GM19328 (cell line): ENCODE measurements around the gene ACSF3.

ENCODE experiments used
- ATAC-seq: cut with Tn5 transposase; IDR thresholded peaks from one replicate; pipeline ENCODE4 v1.9.1; 2021; ENCODE audit warnings: mild to moderate bottlenecking, moderate library complexity; ENCODE audit not compliant: unreplicated experiment

The ACSF3 gene

DNA sequence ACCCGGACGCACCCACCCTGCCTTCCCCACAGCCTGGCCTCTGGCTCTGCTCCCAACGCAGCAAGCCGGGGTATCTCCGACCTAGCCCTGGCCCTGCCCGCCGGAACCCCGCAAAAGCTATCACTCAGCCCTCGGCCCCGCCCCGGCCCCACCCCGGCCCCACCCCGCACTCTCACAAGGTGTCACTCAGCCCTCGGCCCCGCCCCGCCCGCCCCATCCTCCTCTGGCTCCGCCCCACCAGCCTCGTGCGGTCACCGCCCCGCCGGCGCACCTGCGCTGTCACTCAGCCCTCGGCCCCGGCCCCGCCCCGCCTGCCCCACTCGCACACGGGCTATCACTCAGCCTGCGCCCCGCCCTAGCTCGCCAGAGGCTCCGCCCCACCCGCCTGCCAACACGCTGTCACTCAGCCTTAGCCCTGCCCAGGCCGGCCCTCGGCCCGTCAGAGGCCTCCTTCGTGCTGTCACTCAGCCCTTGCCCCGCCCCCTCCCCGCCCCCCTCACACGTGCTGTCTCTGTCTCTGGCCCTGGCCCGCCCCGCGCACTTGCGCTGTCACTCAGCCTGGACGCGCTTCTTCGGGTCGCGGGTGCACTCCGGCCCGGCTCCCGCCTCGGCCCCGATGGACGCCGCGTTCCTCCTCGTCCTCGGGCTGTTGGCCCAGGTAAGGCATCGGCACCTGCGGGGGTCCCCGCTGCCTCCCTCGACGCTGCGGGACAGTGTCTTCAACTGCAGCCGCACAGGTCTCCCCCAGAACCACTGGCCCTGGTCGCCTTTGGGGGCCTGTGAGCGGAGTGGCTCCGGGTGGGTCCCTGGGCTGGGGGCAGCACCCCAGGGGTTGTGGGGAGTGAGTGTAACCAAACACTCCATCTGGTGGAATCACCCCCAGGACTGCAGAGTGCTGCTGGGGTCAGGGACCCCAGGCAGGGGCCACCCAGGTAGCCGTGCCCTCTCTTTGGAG lies 77.8 kb downstream of the ACSF3 start, which contains the start of gene CDH15:
CDH15 (plus strand) TSS at position 533 of the 955 bp plus-strand sequence; CDS start at position 617, 84 bp downstream.
- peak; percentile 80 for ATAC-seq

- no peak for ATAC-seq
Measured at GRCh38 chr16:89172171-89172527, 78.5 kb downstream of the ACSF3 start.

DNA sequence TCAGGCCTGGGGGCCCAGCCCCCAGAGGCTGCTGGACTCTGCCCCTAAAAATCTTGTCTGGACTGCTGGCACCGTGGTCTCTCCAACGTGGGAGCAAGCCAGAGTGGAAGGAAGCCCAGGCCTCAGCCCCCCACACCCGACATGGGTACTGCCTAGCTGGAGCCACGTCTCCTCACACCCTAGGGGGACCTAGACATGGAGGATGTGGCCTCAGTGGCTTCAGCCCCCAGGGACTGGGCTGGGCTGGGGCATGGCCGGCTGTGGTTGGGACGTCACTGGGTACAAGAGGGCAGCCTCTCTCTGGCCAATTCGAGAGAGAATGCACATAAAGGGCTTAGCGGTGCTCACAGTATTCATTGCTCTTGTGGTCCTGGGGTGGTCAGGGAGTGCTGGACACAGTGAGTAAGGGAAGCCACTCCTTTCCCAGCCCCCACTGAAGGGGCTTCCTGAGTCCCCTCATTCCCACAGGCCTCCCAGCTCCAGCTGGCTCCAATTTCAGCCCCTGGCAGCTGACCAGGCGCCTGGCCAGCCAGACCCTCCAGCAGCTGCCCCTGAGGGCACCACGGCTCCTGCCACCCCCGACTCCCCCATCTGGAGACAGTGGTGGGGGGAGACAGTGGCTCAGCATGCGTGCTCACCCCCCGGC lies 79.0 kb downstream of the ACSF3 start:
- no peak for ATAC-seq

- ATAC-seq = no peak
Measured at GRCh38 chr16:89173174-89173921, 79.7 kb downstream of the ACSF3 start.

GRCh38 chr16:89174055-89174827 lies 80.6 kb downstream of the ACSF3 start:
- ATAC-seq = no peak

DNA sequence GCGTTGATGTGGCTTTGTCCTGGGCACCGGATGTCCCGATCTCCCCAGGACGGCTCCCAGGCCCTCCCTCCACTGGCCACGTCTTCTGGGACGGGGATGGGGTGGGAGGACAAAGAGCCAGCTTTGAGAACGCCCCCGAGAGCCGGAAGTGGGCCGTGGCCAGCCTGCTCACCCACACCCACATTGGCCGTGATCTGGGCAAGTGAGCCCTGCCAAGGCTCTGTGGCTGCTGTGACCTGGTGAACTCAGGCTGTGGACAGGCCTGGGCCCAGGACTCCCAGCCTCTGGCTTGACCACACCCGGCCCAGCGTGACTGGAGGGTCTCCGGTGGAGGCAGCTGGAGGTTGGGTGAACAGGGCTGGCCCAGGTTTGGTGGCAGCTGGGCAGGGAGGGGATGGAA lies 81.2 kb downstream of the ACSF3 start:
- no peak for ATAC-seq

- ATAC-seq = no peak
Measured at GRCh38 chr16:89175280-89176146, 81.9 kb downstream of the ACSF3 start.

DNA sequence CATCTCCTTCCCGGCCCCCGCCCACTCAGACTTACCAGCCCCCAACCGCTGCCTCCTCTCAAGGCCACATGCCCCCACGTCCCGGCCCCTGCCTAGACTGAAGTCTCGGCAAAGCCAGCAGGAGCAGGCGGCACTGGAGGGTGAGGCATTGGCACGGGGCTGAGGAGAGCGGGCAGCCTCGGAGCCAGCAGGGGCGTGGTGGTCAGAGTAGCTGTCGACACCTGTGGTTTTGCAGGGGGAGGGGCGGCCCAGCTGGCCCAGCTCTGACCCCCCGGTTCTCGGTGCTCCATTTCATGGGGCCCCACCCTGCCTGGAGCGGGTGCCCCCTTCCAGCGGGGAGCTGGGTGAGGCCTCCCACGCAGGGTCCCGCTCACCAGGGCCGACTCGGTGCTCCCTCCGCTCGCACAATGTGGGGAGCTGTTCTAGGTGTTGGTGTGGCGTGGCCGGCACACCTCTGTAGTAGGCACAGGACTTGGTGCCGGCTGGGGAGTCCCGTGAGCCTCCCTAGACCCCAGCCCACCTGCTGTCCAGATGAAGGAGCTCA lies 82.6 kb downstream of the ACSF3 start:
- no peak for ATAC-seq

GRCh38 chr16:89176717-89177116 lies 83.1 kb downstream of the ACSF3 start:
- no peak for ATAC-seq

- ATAC-seq = no peak
Measured at GRCh38 chr16:89177501-89177900, 83.8 kb downstream of the ACSF3 start.

DNA sequence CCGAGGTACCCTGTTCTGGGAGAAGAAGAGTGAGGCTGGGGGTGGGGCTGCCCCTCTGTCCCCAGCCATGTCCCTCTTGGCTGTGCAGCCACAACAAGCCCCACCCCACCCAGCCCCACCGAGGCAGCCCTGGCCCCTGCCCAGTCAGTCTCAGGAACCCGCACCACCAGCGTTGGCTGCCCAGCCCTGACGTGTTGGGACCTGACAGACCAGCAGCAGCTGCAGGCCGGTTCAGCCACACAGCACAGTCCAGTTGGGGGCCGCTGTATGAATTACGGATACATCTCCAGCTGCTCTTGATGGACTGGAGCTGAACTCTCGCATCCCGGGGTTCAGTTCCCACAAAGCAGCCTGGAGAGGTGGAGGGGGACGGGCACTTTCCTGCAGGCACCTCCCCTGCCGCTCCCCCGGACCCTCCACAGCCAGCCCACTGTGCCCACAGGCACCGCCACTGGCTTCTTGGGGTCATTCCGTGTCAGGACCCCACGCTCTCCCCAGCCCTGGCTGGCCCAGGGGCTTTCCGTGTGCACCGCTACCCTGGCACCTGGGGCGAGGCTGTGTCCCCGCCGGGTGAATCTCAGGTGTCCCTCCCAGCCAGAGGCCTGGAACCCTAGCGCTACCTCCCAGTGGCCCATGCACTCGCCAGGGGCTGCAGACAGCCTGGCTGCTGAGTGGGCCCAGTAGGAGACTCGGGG lies 84.9 kb downstream of the ACSF3 start:
- no peak for ATAC-seq

GRCh38 chr16:89179148-89179484 lies 85.5 kb downstream of the ACSF3 start:
- ATAC-seq = no peak

DNA sequence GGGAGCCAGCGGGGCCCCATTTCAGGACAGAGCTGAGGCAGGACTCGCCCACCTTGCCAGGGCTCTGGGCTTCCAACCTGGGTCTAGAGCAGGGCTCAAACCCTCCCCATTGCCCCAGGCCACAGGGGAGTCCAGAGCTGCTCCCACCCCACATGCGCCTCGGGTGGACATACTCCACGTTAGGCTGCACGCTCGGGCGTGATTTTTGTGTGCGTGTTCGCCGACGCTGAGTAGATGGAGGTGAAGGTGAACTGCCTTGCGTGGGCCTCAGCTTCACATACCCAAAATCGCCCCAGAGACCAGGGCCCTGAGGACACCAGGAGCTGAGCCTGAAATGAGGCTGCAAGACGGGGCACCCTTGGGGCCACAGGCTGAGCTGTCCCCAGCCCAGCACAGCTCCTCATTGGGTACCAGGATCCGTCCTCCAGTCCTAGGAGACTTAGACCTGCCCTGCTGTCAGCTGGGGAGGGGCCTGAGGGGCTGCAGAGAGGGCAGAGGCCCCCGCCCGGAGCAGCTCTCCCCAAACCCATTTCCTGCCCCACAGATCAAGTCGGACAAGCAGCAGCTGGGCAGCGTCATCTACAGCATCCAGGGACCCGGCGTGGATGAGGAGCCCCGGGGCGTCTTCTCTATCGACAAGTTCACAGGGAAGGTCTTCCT lies 86.1 kb downstream of the ACSF3 start:
- ATAC-seq = no peak

GRCh38 chr16:89183463-89183862 lies 89.8 kb downstream of the ACSF3 start:
- ATAC-seq = no peak

GRCh38 chr16:89183975-89184676 lies 90.5 kb downstream of the ACSF3 start:
- ATAC-seq = no peak

- ATAC-seq = no peak
Measured at GRCh38 chr16:89184677-89184932, 91.0 kb downstream of the ACSF3 start.

DNA sequence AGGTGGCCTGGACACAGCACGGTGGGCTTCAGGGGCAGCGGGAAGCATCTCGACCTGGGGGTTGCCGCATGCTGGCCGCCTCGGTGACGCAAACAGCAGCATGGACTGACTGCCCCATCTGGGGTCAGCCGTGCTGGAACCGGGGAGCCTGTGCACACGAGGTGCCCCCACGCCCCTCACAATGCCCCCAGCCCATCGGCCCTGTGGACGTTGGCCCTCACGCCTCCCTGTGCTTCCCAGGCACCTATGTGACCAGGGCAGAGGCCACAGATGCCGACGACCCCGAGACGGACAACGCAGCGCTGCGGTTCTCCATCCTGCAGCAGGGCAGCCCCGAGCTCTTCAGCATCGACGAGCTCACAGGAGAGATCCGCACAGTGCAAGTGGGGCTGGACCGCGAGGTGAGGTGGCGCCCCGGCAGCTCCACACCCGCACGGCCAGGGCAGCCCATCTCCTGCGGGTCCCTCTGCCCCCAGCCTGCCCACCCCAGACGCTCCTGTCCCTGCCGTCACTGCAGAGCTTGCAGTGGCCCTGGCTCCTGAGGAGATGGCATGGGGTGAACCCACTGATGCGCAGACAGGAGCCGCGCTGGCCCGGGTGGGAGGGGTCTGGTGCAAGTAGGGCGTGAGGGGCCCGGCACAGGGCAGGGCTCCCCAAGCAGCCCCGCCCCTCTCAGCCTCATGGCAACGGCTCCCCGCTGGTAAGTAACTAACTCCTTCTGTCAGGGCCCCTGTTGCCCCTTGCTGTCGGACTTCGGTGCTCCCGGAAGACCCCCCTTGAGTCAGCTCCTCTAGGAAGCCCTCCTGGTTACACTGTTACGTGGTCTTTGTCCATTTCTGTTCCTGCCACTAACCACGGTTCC lies 91.5 kb downstream of the ACSF3 start:
- ATAC-seq = no peak
